Mesodermal cell (in vitro differentiated cells): ENCODE measurements around the gene IFI30. TPM values are rescaled to one million over a fixed set of nuclear protein-coding genes. Genes with fewer than 3 reads are reported as not detected.

Experiments
- H3K27ac ChIP-seq: 2 replicates; pipeline ENCODE4 v1.7.0; 2013; ENCODE audit warnings: mild to moderate bottlenecking, low read depth, low read length, moderate library complexity; ENCODE audit not compliant: severe bottlenecking
- H3K36me3 ChIP-seq: 2 replicates; pipeline ENCODE4 v1.7.1; 2013; ENCODE audit warnings: mild to moderate bottlenecking, low read length, moderate library complexity; ENCODE audit not compliant: control insufficient read depth, insufficient read depth
- H3K4me1 ChIP-seq: one replicate; pipeline ENCODE4 v1.7.1; 2013; ENCODE audit warnings: mild to moderate bottlenecking, low read length; ENCODE audit not compliant: insufficient read depth, control insufficient read depth, poor library complexity, severe bottlenecking
- H3K4me3 ChIP-seq: 2 replicates; pipeline ENCODE4 v1.7.0; 2013; ENCODE audit warnings: low read length, control low read depth, mild to moderate bottlenecking; ENCODE audit not compliant: insufficient read depth, poor library complexity, severe bottlenecking; ENCODE audit errors: extremely low read depth
- H3K9me3 ChIP-seq: 2 replicates; pipeline ENCODE4 v1.7.1; 2013; ENCODE audit warnings: mild to moderate bottlenecking, low read length, moderate library complexity; ENCODE audit not compliant: control insufficient read depth
- whole genome bisulfite sequencing, 2 experiments: methylation state at CpG; one replicate each; pipeline ENCODE4 v1.1.5; 2013; ENCODE audit warnings: missing lambda C conversion rate in 2 of 2; ENCODE audit not compliant: insufficient coverage in 2 of 2; 5-methylcytosine and 5-hydroxymethylcytosine counted together
- polyA plus RNA-seq, 2 experiments: library from polyadenylated mRNA; stranded (reverse); fragments of 50-300 nt; gene quantifications; one replicate each; pipeline ENCODE4 v1.2.3, GENCODE V29; 2013

The IFI30 gene
- polyA plus RNA-seq (2013, experiment 1 of 2): 3.5 TPM
- 2.9 TPM for polyA plus RNA-seq (2013, experiment 2 of 2)

DNA sequence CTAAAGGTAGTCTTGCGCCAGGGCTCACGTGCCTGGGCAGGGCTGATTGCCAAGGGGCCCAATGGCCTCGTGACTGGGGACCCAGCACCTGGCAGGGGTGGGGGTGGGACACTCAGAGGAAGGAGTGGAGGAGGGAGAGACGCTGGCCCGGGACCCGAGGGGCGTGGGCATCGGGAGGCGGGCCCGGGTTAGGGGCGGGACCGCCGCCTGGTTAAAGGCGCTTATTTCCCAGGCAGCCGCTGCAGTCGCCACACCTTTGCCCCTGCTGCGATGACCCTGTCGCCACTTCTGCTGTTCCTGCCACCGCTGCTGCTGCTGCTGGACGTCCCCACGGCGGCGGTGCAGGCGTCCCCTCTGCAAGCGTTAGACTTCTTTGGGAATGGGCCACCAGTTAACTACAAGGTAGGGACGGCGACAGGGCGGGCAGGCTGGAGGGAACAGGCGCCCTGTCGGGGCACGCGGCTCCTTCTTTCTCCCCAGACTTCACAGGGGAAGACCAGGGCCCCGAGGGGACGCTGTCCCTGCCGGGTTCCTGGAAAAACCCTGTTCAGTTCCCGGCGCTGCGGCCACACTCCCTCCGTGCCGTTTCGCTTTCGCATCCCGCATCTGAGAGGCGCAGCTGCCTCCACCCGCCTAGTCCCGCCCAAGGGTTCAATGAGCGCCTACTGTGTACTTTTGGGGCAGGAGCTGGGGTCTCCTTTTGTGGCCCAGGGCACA, at the start of gene IFI30:
TSS of gene IFI30 (plus strand) at position 242 of the 717 bp plus-strand sequence. CDS start at position 271, 29 bp downstream.
- 3 to 5% methylated on average over 40 to 44 of the region's 47 CpGs for WGBS, 2 experiments
- H3K4me3 ChIP-seq: peak within 1 kb of the TSS; percentile 27
- H3K9me3 ChIP-seq: no peaks in the 10 kb centered on the region

GRCh38 chr19:18123819-18124218, 49.8 kb upstream of the IFI30 start:
- Histone ChIP-seq H3K9me3 (no peaks in the 10 kb centered on the region), H3K36me3 (peaks cover 7% of the 10 kb centered on the region), H3K4me3 (no peak overlapping the region), H3K27ac (no peak overlapping the region), H3K4me1 (no peaks in the 10 kb centered on the region)
- 87 to 95% methylated on average over 19 to 26 of the region's 26 CpGs for WGBS, 2 experiments

More for the DNA sequence above, at the start of gene IFI30:
- Histone ChIP-seq H3K27ac (no peak within 1 kb of the TSS), H3K4me1 (no peaks in the 10 kb centered on the region), H3K36me3 (peaks cover 16% of the 10 kb centered on the region)

DNA sequence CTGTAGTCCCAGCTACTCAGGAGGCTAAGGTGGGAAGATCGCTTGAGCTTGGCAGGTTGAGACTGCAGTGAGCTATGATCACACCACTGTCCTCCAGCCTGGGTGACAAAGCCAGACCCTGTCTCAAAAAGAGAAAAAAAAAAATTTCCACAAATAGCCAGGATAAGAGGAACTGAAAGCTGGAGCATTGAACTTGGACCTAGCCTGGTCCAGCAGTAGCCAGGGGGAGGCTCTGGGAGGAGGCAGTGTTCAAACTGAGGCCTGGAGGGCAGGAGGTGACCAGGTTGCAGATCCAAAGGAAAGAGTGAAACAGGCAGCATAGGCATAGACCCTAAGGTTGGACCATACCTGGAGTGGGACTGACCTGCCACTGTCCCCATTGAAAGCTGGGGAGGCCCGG, 47.5 kb upstream of the IFI30 start:
- Histone ChIP-seq H3K36me3 (peaks cover 14% of the 10 kb centered on the region), H3K4me1 (no peaks in the 10 kb centered on the region), H3K4me3 (no peak overlapping the region), H3K9me3 (no peaks in the 10 kb centered on the region), H3K27ac (no peak overlapping the region)
- WGBS, 2 experiments: 88 to 89% methylated on average over 1 of the region's 2 CpGs

DNA sequence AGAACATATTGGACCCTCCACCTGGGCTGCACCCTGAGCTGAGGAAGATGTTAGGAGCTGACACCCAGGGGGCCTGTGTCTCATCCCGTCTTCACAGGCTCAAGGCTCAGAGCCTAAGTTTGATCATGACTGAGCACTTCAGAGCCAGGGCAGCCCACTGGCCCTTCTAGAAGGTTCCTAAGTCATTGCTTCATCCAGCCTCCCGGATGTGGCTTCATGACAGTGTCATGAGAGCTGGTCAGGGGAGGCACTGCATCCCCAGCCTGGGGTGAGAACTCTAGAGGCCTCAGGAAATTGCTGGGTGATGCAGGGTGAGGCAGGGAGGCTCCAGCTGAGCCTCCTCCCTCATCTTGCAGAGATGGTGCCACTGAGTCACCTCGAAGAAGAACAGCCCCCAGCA, 45.6 kb upstream of the IFI30 start:
- 92 to 100% methylated on average over 3 of the region's 3 CpGs for WGBS, 2 experiments
- no peak overlapping the region for H3K4me3 ChIP-seq
- H3K9me3 ChIP-seq: no peaks in the 10 kb centered on the region
- H3K36me3 ChIP-seq: peaks cover 24% of the 10 kb centered on the region
- no peak overlapping the region for H3K27ac ChIP-seq
- H3K4me1 ChIP-seq: no peaks in the 10 kb centered on the region

- Histone ChIP-seq H3K9me3 (no peaks in the 10 kb centered on the region), H3K4me3 (no peak overlapping the region), H3K4me1 (no peaks in the 10 kb centered on the region), H3K36me3 (peaks cover 19% of the 10 kb centered on the region), H3K27ac (no peak overlapping the region)
- 93 to 99% methylated on average over 11 to 12 of the region's 12 CpGs for WGBS, 2 experiments
Measured at GRCh38 chr19:18128805-18129204, 44.8 kb upstream of the IFI30 start.

- H3K4me1 ChIP-seq: no peaks in the 10 kb centered on the region
- H3K36me3 ChIP-seq: peaks cover 24% of the 10 kb centered on the region
- H3K27ac ChIP-seq: no peak overlapping the region
- WGBS, 2 experiments: 93 to 94% methylated on average over 21 of the region's 21 CpGs
- H3K4me3 ChIP-seq: no peak overlapping the region
- H3K9me3 ChIP-seq: no peaks in the 10 kb centered on the region
Measured at GRCh38 chr19:18130523-18131242, 42.9 kb upstream of the IFI30 start.

DNA sequence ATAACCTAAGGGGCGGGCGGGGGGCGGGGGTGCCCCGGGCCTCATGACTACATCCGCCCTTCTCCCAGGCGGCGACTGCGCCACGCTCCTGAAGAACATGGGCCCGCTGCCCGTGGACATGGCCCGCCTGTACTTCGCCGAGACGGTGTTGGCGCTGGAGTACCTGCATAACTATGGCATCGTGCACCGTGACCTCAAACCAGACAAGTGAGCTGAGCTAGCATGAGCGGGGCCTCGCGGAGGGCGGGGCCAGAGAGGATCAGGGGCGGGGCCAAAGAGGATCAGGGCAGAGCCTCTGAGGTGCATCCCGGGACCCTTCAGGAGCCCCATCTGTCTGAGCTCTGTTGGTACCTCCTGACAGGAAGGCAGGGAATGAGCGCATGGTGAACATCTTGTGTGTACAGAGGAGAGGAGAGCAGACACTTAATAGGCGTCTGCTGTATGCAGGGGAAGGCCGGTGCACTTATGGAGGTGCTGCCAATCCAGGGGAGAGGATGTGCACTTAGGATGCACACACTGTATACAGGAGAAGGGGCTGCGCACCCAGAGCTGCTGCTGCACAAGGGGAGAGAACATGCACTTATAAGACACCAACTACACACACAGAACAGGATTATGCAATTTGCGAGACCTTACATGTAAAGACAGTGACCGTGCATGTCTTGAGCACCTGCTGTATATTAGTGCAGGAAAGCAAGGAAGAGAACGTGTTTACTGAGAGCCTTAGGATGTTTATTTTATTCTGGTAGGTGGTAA, 41.6 kb upstream of the IFI30 start:
- Histone ChIP-seq H3K4me3 (no peak overlapping the region), H3K4me1 (no peaks in the 10 kb centered on the region), H3K36me3 (peaks cover 24% of the 10 kb centered on the region), H3K9me3 (no peaks in the 10 kb centered on the region), H3K27ac (no peak overlapping the region)
- WGBS, 2 experiments: 89 to 91% methylated on average over 29 to 30 of the region's 31 CpGs

GRCh38 chr19:18135712-18136584, 37.7 kb upstream of the IFI30 start:
- peaks cover 33% of the 10 kb centered on the region for H3K36me3 ChIP-seq
- H3K4me1 ChIP-seq: no peaks in the 10 kb centered on the region
- no peaks in the 10 kb centered on the region for H3K9me3 ChIP-seq
- no peak overlapping the region for H3K4me3 ChIP-seq
- no peak overlapping the region for H3K27ac ChIP-seq
- 92 to 94% methylated on average over 16 to 17 of the region's 18 CpGs for whole genome bisulfite sequencing, 2 experiments

DNA sequence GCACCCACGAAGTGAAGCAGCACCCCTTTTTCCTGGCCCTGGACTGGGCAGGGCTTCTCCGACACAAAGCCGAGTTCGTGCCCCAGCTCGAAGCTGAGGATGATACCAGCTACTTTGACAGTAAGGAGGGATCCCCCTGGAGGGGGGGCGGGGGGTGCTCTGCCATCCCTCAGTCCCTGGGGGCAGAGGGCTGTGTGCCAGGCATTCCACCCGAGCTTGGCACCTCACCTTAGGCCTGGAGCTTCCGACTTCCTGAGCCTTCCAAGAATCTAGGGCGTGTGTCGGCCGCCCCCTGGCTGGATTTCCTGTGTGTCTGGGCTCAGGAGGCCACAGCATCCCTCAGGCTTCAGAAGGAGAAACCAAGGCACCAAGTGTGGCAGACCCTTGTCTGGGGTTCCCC, 36.4 kb upstream of the IFI30 start:
- Histone ChIP-seq H3K4me1 (no peaks in the 10 kb centered on the region), H3K27ac (no peak overlapping the region), H3K4me3 (no peak overlapping the region), H3K36me3 (peaks cover 40% of the 10 kb centered on the region), H3K9me3 (no peaks in the 10 kb centered on the region)
- WGBS, 2 experiments: 84 to 89% methylated on average over 8 to 11 of the region's 11 CpGs
